HepG2 (cell line): ENCODE data around the gene ICAM3. TPM values are rescaled to one million over a fixed set of nuclear protein-coding genes. Genes with fewer than 3 reads are reported as not detected.
A peak's percentile ranks its signal among the peaks of the same experiment; 100 is the strongest.

Experiments used
- ADNP ChIP-seq: sonication (generic); formaldehyde crosslinking; IDR thresholded peaks from 2 replicates; pipeline ENCODE4 v1.4.0; 2020; ENCODE audit warnings: missing genetic modification reagents
- CAMTA2 ChIP-seq: sonication (generic); formaldehyde crosslinking; IDR thresholded peaks from 2 replicates; pipeline ENCODE4 v1.4.0; 2020; ENCODE audit warnings: mild to moderate bottlenecking, missing genetic modification reagents, borderline replicate concordance
- CHCHD3 ChIP-seq: sonication (generic); formaldehyde crosslinking; IDR thresholded peaks from 2 replicates; pipeline ENCODE4 v1.8.0; 2022; ENCODE audit warnings: mild to moderate bottlenecking, missing genetic modification reagents, moderate library complexity
- EEA1 ChIP-seq: sonication (generic); formaldehyde crosslinking; IDR thresholded peaks from 2 replicates; pipeline ENCODE4 v1.5.1; 2020; ENCODE audit warnings: mild to moderate bottlenecking, missing genetic modification reagents, borderline replicate concordance
- FOXK2 ChIP-seq: fragments of 450-650 bp; IDR thresholded peaks from 2 replicates; pipeline ENCODE4 v1.6.1; 2016
- ONECUT2 ChIP-seq: sonication (generic); formaldehyde crosslinking; IDR thresholded peaks from 2 replicates; pipeline ENCODE4 v1.4.0; 2020; ENCODE audit warnings: missing genetic modification reagents
- PITX1 ChIP-seq: sonication (generic); formaldehyde crosslinking; IDR thresholded peaks from 2 replicates; pipeline ENCODE4 v1.5.1; 2020; ENCODE audit warnings: mild to moderate bottlenecking, missing genetic modification reagents
- SETDB1 ChIP-seq: sonication (generic); formaldehyde crosslinking; IDR thresholded peaks from 2 replicates; pipeline ENCODE4 v1.5.1; 2020; ENCODE audit warnings: missing genetic modification reagents, mild to moderate bottlenecking, borderline replicate concordance
- THAP11 ChIP-seq: IDR thresholded peaks from 2 replicates; pipeline ENCODE4 v1.6.1; 2016; ENCODE audit warnings: missing biosample characterization, missing genetic modification reagents
- ZBTB21 ChIP-seq: sonication (generic); formaldehyde crosslinking; IDR thresholded peaks from 2 replicates; pipeline ENCODE4 v1.4.0; 2020; ENCODE audit warnings: missing genetic modification reagents
- ZKSCAN5 ChIP-seq: sonication (generic); formaldehyde crosslinking; IDR thresholded peaks from 2 replicates; pipeline ENCODE4 v1.5.1; 2020; ENCODE audit warnings: mild to moderate bottlenecking, missing genetic modification reagents
- ZNF205 ChIP-seq: IDR thresholded peaks from 2 replicates; pipeline ENCODE4 v1.6.1; 2018; ENCODE audit warnings: missing biosample characterization, missing genetic modification reagents
- ZNF354B ChIP-seq: sonication (generic); formaldehyde crosslinking; IDR thresholded peaks from 2 replicates; pipeline ENCODE4 v1.8.0; 2022; ENCODE audit warnings: mild to moderate bottlenecking, missing genetic modification reagents
- ZNF589 ChIP-seq: sonication (generic); formaldehyde crosslinking; conservative IDR thresholded peaks from 2 replicates; pipeline ENCODE4 v1.8.0; 2022; ENCODE audit warnings: mild to moderate bottlenecking, moderate library complexity, missing genetic modification reagents
- ZNF660 ChIP-seq: sonication (generic); formaldehyde crosslinking; IDR thresholded peaks from 2 replicates; pipeline ENCODE4 v1.5.1; 2020; ENCODE audit warnings: mild to moderate bottlenecking, low read depth, missing genetic modification reagents, borderline replicate concordance
- ZNF724P ChIP-seq: sonication (generic); formaldehyde crosslinking; IDR thresholded peaks from 2 replicates; pipeline ENCODE4 v1.8.0; 2022; ENCODE audit warnings: missing genetic modification reagents, borderline replicate concordance
- ZNF749 ChIP-seq: sonication (generic); formaldehyde crosslinking; IDR thresholded peaks from 2 replicates; pipeline ENCODE4 v1.8.0; 2022; ENCODE audit warnings: mild to moderate bottlenecking, missing genetic modification reagents, moderate library complexity, borderline replicate concordance
- polyA plus RNA-seq, 8 experiments: library from polyadenylated mRNA; depleted of rRNA in 3 of 8; stranded (reverse) in 7 of 8; unstranded in 1 of 8; fragments of >200 nt; fragmentation: Illumina TruSeq in 4 of 8; extraction: Trizol in 4 of 8; gene quantifications; 2 replicates each; pipeline versions ENCODE4 v1.2.1 to v1.2.3, GENCODE V29; 2011 to 2016; ENCODE audit warnings: low read depth in 4 of 8, missing spikeins in 1 of 8, mixed read lengths in 1 of 8; ENCODE audit not compliant: insufficient read depth in 1 of 8
- total RNA-seq, 5 experiments: library from RNA; depleted of rRNA; stranded (reverse); fragments of >200 nt; fragmentation: Illumina TruSeq; extraction: Trizol; gene quantifications; 2 replicates each; pipeline ENCODE4 v1.2.3, GENCODE V29; 2016; ENCODE audit warnings: low read depth in 1 of 5
- TF ChIP-seq, protein P1 (sequence below): sonication (generic); formaldehyde crosslinking; conservative IDR thresholded peaks from 2 replicates; pipeline ENCODE4 v1.4.0; 2020; ENCODE audit warnings: missing genetic modification reagents
- TF ChIP-seq, protein P2 (sequence below): sonication (generic); formaldehyde crosslinking; IDR thresholded peaks from 2 replicates; pipeline ENCODE4 v1.4.0; 2020; ENCODE audit warnings: missing genetic modification reagents; ENCODE audit errors: not compliant biosample characterization
- TF ChIP-seq, protein P3 (sequence below): IDR thresholded peaks from 2 replicates; pipeline ENCODE4 v1.6.1; 2018; ENCODE audit warnings: missing genetic modification reagents, mild to moderate bottlenecking, missing compliant biosample characterization
- TF ChIP-seq, protein P4 (sequence below): fragments of 450-650 bp; IDR thresholded peaks from 2 replicates; pipeline ENCODE4 v1.6.1; 2017
- TF ChIP-seq, protein P5 (sequence below): sonication (generic); formaldehyde crosslinking; IDR thresholded peaks from 2 replicates; pipeline ENCODE4 v1.9.0; 2021; ENCODE audit warnings: missing genetic modification reagents, mild to moderate bottlenecking, borderline replicate concordance
- TF ChIP-seq, protein P6 (sequence below): sonication (generic); formaldehyde crosslinking; IDR thresholded peaks from 2 replicates; pipeline ENCODE4 v1.9.0; 2021; ENCODE audit warnings: missing genetic modification reagents, mild to moderate bottlenecking, borderline replicate concordance

The ICAM3 gene
- total and polyA plus RNA-seq, 2 of the 13 experiments (the other 11 are each of a cell fraction or from before 2014, with no cell fraction given) = 14.1 to 21.0 TPM

DNA sequence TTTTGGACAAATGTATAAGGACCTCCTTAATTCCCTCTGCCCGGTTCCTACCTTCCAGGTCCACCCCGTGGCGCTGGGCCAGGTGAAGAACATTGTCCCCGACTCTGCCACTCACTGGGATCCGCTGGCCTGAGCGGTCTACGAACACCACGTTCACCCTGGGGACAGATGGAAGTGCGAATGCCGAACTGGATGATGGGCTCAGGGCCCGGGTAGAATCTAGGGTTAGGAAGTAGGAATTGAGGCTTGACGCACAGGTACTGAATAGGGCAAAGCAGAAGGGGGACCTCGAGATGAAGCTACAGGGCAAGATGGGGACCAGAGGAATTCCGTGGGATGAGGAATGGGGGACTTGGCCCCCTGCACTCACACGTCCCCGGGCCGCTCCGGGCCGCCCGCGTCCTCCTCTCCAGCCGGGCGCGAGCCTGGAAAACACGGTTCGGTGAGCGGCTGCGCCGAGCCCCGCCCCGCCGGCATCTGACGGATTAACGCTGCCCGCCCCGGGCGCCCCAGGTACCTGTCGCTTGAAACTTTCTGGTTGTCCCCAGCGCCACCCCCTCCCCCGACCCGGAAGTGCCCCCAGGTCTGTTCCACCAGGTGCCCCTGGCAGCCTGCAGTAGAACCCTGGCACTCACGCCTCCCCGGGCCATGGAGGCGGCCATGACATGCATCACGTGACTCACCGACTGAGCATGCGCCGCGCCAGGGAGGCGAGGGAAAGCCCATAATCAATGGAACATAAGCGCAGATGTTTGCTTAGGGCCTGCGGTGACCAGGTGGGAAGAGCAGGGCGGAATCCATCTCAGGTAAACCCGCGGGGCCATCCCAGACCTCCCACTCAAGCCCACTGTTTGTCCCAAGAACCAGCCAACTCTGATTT, 23.8 kb downstream of the ICAM3 start, which contains the start of gene FDX2 (continued):
- TF ChIP-seq, protein P1, sequence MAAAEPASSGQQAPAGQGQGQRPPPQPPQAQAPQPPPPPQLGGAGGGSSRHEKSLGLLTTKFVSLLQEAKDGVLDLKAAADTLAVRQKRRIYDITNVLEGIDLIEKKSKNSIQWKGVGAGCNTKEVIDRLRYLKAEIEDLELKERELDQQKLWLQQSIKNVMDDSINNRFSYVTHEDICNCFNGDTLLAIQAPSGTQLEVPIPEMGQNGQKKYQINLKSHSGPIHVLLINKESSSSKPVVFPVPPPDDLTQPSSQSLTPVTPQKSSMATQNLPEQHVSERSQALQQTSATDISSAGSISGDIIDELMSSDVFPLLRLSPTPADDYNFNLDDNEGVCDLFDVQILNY (CRISPR knock-in tag) = no peak
- TF ChIP-seq CAMTA2 (no peak), FOXK2 (no peak), ZBTB21 (no peak), ZNF724P (no peak), ZNF354B (CRISPR knock-in tag) (no peak), ZKSCAN5 (CRISPR knock-in tag) (no peak), ZNF589 (peak; percentile 31; the same call in 1 of the 2 replicates), ZNF749 (no peak), ONECUT2 (CRISPR knock-in tag) (peak; percentile 65; the same call in 1 of the 2 replicates), ZNF205 (CRISPR knock-in tag) (no peak), THAP11 (CRISPR knock-in tag) (peak; percentile 81), ZNF660 (no peak), SETDB1 (CRISPR knock-in tag) (no peak), PITX1 (peak; percentile 35; the same call in 1 of the 2 replicates), EEA1 (CRISPR knock-in tag) (no peak), CHCHD3 (no peak), ADNP (CRISPR knock-in tag) (no peak)
- TF ChIP-seq, protein P2, sequence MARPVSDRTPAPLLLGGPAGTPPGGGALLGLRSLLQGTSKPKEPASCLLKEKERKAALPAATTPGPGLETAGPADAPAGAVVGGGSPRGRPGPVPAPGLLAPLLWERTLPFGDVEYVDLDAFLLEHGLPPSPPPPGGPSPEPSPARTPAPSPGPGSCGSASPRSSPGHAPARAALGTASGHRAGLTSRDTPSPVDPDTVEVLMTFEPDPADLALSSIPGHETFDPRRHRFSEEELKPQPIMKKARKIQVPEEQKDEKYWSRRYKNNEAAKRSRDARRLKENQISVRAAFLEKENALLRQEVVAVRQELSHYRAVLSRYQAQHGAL (CRISPR knock-in tag) = no peak
- TF ChIP-seq, protein P3, sequence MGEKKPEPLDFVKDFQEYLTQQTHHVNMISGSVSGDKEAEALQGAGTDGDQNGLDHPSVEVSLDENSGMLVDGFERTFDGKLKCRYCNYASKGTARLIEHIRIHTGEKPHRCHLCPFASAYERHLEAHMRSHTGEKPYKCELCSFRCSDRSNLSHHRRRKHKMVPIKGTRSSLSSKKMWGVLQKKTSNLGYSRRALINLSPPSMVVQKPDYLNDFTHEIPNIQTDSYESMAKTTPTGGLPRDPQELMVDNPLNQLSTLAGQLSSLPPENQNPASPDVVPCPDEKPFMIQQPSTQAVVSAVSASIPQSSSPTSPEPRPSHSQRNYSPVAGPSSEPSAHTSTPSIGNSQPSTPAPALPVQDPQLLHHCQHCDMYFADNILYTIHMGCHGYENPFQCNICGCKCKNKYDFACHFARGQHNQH (CRISPR knock-in tag) = peak; percentile 71; the same call in 1 of the 2 replicates
- TF ChIP-seq, protein P4, sequence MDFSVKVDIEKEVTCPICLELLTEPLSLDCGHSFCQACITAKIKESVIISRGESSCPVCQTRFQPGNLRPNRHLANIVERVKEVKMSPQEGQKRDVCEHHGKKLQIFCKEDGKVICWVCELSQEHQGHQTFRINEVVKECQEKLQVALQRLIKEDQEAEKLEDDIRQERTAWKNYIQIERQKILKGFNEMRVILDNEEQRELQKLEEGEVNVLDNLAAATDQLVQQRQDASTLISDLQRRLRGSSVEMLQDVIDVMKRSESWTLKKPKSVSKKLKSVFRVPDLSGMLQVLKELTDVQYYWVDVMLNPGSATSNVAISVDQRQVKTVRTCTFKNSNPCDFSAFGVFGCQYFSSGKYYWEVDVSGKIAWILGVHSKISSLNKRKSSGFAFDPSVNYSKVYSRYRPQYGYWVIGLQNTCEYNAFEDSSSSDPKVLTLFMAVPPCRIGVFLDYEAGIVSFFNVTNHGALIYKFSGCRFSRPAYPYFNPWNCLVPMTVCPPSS = no peak
- TF ChIP-seq, protein P5, sequence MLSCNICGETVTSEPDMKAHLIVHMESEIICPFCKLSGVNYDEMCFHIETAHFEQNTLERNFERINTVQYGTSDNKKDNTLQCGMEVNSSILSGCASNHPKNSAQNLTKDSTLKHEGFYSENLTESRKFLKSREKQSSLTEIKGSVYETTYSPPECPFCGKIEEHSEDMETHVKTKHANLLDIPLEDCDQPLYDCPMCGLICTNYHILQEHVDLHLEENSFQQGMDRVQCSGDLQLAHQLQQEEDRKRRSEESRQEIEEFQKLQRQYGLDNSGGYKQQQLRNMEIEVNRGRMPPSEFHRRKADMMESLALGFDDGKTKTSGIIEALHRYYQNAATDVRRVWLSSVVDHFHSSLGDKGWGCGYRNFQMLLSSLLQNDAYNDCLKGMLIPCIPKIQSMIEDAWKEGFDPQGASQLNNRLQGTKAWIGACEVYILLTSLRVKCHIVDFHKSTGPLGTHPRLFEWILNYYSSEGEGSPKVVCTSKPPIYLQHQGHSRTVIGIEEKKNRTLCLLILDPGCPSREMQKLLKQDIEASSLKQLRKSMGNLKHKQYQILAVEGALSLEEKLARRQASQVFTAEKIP = no peak
- TF ChIP-seq, protein P6, sequence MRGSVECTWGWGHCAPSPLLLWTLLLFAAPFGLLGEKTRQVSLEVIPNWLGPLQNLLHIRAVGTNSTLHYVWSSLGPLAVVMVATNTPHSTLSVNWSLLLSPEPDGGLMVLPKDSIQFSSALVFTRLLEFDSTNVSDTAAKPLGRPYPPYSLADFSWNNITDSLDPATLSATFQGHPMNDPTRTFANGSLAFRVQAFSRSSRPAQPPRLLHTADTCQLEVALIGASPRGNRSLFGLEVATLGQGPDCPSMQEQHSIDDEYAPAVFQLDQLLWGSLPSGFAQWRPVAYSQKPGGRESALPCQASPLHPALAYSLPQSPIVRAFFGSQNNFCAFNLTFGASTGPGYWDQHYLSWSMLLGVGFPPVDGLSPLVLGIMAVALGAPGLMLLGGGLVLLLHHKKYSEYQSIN (CRISPR knock-in tag) = no peak
